IMR-90 (cell line): ENCODE measurements around the gene FOXO3B. TPM values are rescaled to one million over a fixed set of nuclear protein-coding genes. Genes with fewer than 3 reads are reported as not detected.
"Not testable (repeated sequence)": the region's sequence is repeated elsewhere in the genome, so short reads cannot be mapped to it uniquely, and the experiment has no call there.

ENCODE experiments used
- ATAC-seq: fragments of 200-7000 bp; cut with Tn5 transposase; 2 replicates; pipeline ENCODE4 v1.9.1; 2020; ENCODE audit warnings: low read depth, mild to moderate bottlenecking, moderate library complexity
- BruUV-seq: library from RNA; stranded (reverse); fragments of 400-500 nt; replicated peaks from 2 replicates; lab custom pipeline; 2021; lab: Mats Ljungman, UMichigan
- CTCF ChIA-PET: fragments of 300-600 bp; formaldehyde crosslinking; extraction: SDS; loops from one replicate; lab custom pipeline; 2021; ENCODE audit warnings: antibody characterized with exemption; lab: Yijun Ruan, JAX
- POLR2A ChIA-PET: fragments of 300-600 bp; sonication (Branson Sonifier 250); formaldehyde crosslinking; loops from one replicate; lab custom pipeline; 2022; ENCODE audit warnings: antibody characterized with exemption; ENCODE audit not compliant: unreplicated experiment; lab: Charles Lee
- DNase-seq: peaks from one replicate; pipeline ENCODE4 v3.0.0; 2013
- H2AFZ ChIP-seq: replicated peaks from 2 replicates; pipeline ENCODE3; 2013; ENCODE audit warnings: low read length, mild to moderate bottlenecking; ENCODE audit not compliant: poor library complexity
- H2AK5ac ChIP-seq: 2 replicates; pipeline ENCODE4 v1.6.1; 2013; ENCODE audit warnings: low read depth, low read length, inconsistent platforms
- H2AK9ac ChIP-seq: replicated peaks from 2 replicates; pipeline ENCODE3; 2013; ENCODE audit warnings: mild to moderate bottlenecking, low read depth, low read length, moderate library complexity; ENCODE audit not compliant: poor library complexity
- H2BK120ac ChIP-seq: 2 replicates; pipeline ENCODE4 v1.6.1; 2013; ENCODE audit warnings: low read depth, low read length, inconsistent platforms
- H2BK15ac ChIP-seq: 3 replicates; pipeline ENCODE4 v1.6.1; 2013; ENCODE audit warnings: low read depth, low read length, inconsistent platforms
- H2BK20ac ChIP-seq: 2 replicates; pipeline ENCODE4 v1.6.1; 2013; ENCODE audit warnings: low read depth, mild to moderate bottlenecking, inconsistent platforms, low read length, moderate library complexity
- H2BK5ac ChIP-seq: 2 replicates; pipeline ENCODE4 v1.6.1; 2013; ENCODE audit warnings: mild to moderate bottlenecking, low read depth, low read length, inconsistent platforms; ENCODE audit not compliant: poor library complexity, severe bottlenecking
- H3K14ac ChIP-seq: replicated peaks from 2 replicates; pipeline ENCODE4 v1.6.1; 2013; ENCODE audit warnings: low read depth, low read length, inconsistent platforms
- H3K18ac ChIP-seq: 2 replicates; pipeline ENCODE4 v1.6.1; 2013; ENCODE audit warnings: low read depth, low read length, control low read depth
- H3K23ac ChIP-seq: 2 replicates; pipeline ENCODE4 v1.6.1; 2013; ENCODE audit warnings: low read depth, low read length, inconsistent platforms
- H3K27ac ChIP-seq: 2 replicates; pipeline ENCODE4 v1.5.1; 2013; ENCODE audit warnings: mild to moderate bottlenecking, control low read depth, low read length; ENCODE audit not compliant: insufficient read depth
- H3K27me3 ChIP-seq: 2 replicates; pipeline ENCODE4 v1.6.1; 2013; ENCODE audit warnings: low read length; ENCODE audit not compliant: control insufficient read depth, insufficient read depth
- H3K36me3 ChIP-seq: 2 replicates; pipeline ENCODE4 v1.6.1; 2013; ENCODE audit warnings: low read length, mixed read lengths; ENCODE audit not compliant: control insufficient read depth, insufficient read depth
- H3K4ac ChIP-seq: 2 replicates; pipeline ENCODE4 v1.6.1; 2013; ENCODE audit warnings: low read depth, low read length, inconsistent platforms
- H3K4me1 ChIP-seq: 2 replicates; pipeline ENCODE4 v1.6.1; 2013; ENCODE audit warnings: low read length, mixed read lengths; ENCODE audit not compliant: control insufficient read depth, insufficient read depth
- H3K4me2 ChIP-seq: 2 replicates; pipeline ENCODE4 v1.6.1; 2013; ENCODE audit warnings: low read depth, mild to moderate bottlenecking, control low read depth, low read length, moderate library complexity
- H3K4me3 ChIP-seq: 2 replicates; pipeline ENCODE4 v1.5.1; 2013; ENCODE audit warnings: low read depth, mild to moderate bottlenecking, control low read depth, low read length, moderate library complexity; ENCODE audit not compliant: insufficient read depth
- H3K56ac ChIP-seq: 2 replicates; pipeline ENCODE4 v1.6.1; 2013; ENCODE audit warnings: low read length, inconsistent platforms; ENCODE audit not compliant: insufficient read depth; ENCODE audit errors: extremely low read depth
- H3K79me1 ChIP-seq, 2 experiments: 2 replicates each; pipeline ENCODE4 v1.6.1; 2013; ENCODE audit warnings: low read length in 2 of 2, inconsistent platforms in 1 of 2, low read depth in 1 of 2
- H3K9ac ChIP-seq: 2 replicates; pipeline ENCODE4 v1.6.1; 2013; ENCODE audit warnings: low read depth, low read length, control low read depth
- H3K9me1 ChIP-seq: 2 replicates; pipeline ENCODE4 v1.6.1; 2013; ENCODE audit warnings: low read length, inconsistent platforms; ENCODE audit not compliant: insufficient read depth
- H3K9me3 ChIP-seq: 2 replicates; pipeline ENCODE4 v1.6.1; 2013; ENCODE audit warnings: low read length; ENCODE audit not compliant: control insufficient read depth, insufficient read depth
- H4K20me1 ChIP-seq: 2 replicates; pipeline ENCODE4 v1.6.1; 2013; ENCODE audit warnings: low read length, inconsistent platforms; ENCODE audit not compliant: insufficient read depth
- H4K5ac ChIP-seq: 2 replicates; pipeline ENCODE4 v1.6.1; 2013; ENCODE audit warnings: mild to moderate bottlenecking, low read depth, low read length, control low read depth
- H4K8ac ChIP-seq, 2 experiments: 2 replicates each; pipeline ENCODE4 v1.6.1; 2013; ENCODE audit warnings: low read depth in 2 of 2, low read length in 2 of 2, control low read depth in 1 of 2, inconsistent platforms in 1 of 2
- H4K91ac ChIP-seq: 2 replicates; pipeline ENCODE4 v1.6.1; 2013; ENCODE audit warnings: low read depth, low read length, inconsistent platforms; ENCODE audit not compliant: insufficient read depth
- WGBS, 2 experiments: methylation state at CpG; one replicate each; pipeline versions ENCODE4 v1.1.5 to v1.1.7; 2013; ENCODE audit warnings: missing lambda C conversion rate in 2 of 2; ENCODE audit not compliant: insufficient read length in 1 of 2; ENCODE audit errors: extremely low coverage in 2 of 2; 5-methylcytosine and 5-hydroxymethylcytosine counted together
- dilution Hi-C: fragments of 300-500 bp; cut with HindIII; formaldehyde crosslinking; loops from one replicate; pipeline ENCODE4 v1.14.3; 2018; ENCODE audit warnings: low sequenced_read_pairs; ENCODE audit not compliant: unreplicated experiment
- in situ Hi-C: fragments of 300-500 bp; cut with MboI; formaldehyde crosslinking; loops from 3 replicates; pipeline ENCODE4 v1.14.3; 2019; ENCODE audit warnings: low sequenced_read_pairs, inconsistent platforms, mixed read lengths
- intact Hi-C: fragments of 100-400 bp; cut with micrococcal nuclease; formaldehyde crosslinking; loops from 2 replicates; pipeline ENCODE4 v1.10.0; 2022
- polyA plus RNA-seq, 3 experiments: library from polyadenylated mRNA; depleted of rRNA; stranded (reverse); fragments of >200 nt; gene quantifications; 2 replicates each; pipeline ENCODE4 v1.2.3, GENCODE V29; 2012; ENCODE audit warnings: low replicate concordance in 1 of 3
- total RNA-seq: library from RNA; depleted of rRNA; stranded (reverse); fragments of >200 nt; gene quantifications from 2 replicates; pipeline ENCODE4 v1.2.3, GENCODE V29; 2012

The FOXO3B gene
- total and polyA plus RNA-seq, 2 of the 4 experiments (the other 2 are of a cell fraction) = 5.4 to 5.6 TPM

- H3K56ac ChIP-seq, H3K14ac ChIP-seq, H4K20me1 ChIP-seq, H3K9me3 ChIP-seq, intact Hi-C loops, H3K9ac ChIP-seq, H3K27me3 ChIP-seq, H3K18ac ChIP-seq, H2BK120ac ChIP-seq, H4K5ac ChIP-seq, POLR2A ChIA-PET, H4K8ac ChIP-seq, H3K79me1 ChIP-seq, H2AK9ac ChIP-seq, H2BK5ac ChIP-seq, CTCF ChIA-PET, H2BK20ac ChIP-seq, H3K4me2 ChIP-seq, H2AK5ac ChIP-seq, H3K36me3 ChIP-seq, H3K4me1 ChIP-seq, H3K27ac ChIP-seq, H3K9me1 ChIP-seq, in situ Hi-C loops, H2AFZ ChIP-seq, ATAC-seq, H3K23ac ChIP-seq, H2BK15ac ChIP-seq, DNase-seq, H3K4ac ChIP-seq, BruUV-seq, H4K91ac ChIP-seq, H3K4me3 ChIP-seq, dilution Hi-C loops: not testable (repeated sequence)
- no CpG with 5 or more reads among the region's 3 CpGs for WGBS, 2 experiments
These were observed 5.2 kb downstream of the FOXO3B start for GRCh38 chr17:18676928-18677327.

- BruUV-seq, dilution Hi-C loops, H3K27me3 ChIP-seq, H4K5ac ChIP-seq, H2BK20ac ChIP-seq, intact Hi-C loops, H4K8ac ChIP-seq, DNase-seq, H3K4me1 ChIP-seq, CTCF ChIA-PET, in situ Hi-C loops, H3K14ac ChIP-seq, POLR2A ChIA-PET, H3K9me1 ChIP-seq, H3K18ac ChIP-seq, H3K23ac ChIP-seq, H4K20me1 ChIP-seq, H3K27ac ChIP-seq, H3K4me3 ChIP-seq, H2AK5ac ChIP-seq, H3K79me1 ChIP-seq, H3K9ac ChIP-seq, H3K4ac ChIP-seq, H2BK120ac ChIP-seq, H4K91ac ChIP-seq, H3K56ac ChIP-seq, H2BK15ac ChIP-seq, H2BK5ac ChIP-seq, H2AFZ ChIP-seq, H2AK9ac ChIP-seq, ATAC-seq, H3K4me2 ChIP-seq: not testable (repeated sequence)
- 100% methylated on average over 5 of the region's 102 CpGs; no CpG with 5 or more reads in 1 of the 2 experiments for WGBS, 2 experiments
- Histone ChIP-seq H3K36me3 (peaks cover 26% of the 10 kb centered on the region), H3K9me3 (peaks cover 29% of the 10 kb centered on the region)
These were observed 9.5 kb downstream of the FOXO3B start for GRCh38 chr17:18672395-18673227.
